H9 (cell line): ENCODE results near the gene SAP25. TPM values are rescaled to one million over a fixed set of nuclear protein-coding genes. Genes with fewer than 3 reads are reported as not detected.

Experiments used
- DNase-seq: peaks from one replicate; pipeline ENCODE4 v3.0.0-alpha.2; 2017
- H2AFZ ChIP-seq: one replicate; pipeline ENCODE4 v1.6.1; 2013; ENCODE audit warnings: mild to moderate bottlenecking, low read length, control low read depth, moderate library complexity
- H2AK5ac ChIP-seq: 2 replicates; pipeline ENCODE4 v1.6.1; 2013; ENCODE audit warnings: low read length, control low read depth, mixed read lengths; ENCODE audit not compliant: insufficient read length
- H2BK120ac ChIP-seq: one replicate; pipeline ENCODE4 v1.6.1; 2013; ENCODE audit warnings: low read depth, mild to moderate bottlenecking, low read length, control low read depth, inconsistent platforms; ENCODE audit not compliant: poor library complexity, severe bottlenecking
- H2BK12ac ChIP-seq: 2 replicates; pipeline ENCODE4 v1.6.1; 2013; ENCODE audit warnings: low read length, control low read depth, mixed read lengths, low read depth; ENCODE audit not compliant: insufficient read length
- H2BK15ac ChIP-seq: 2 replicates; pipeline ENCODE4 v1.6.1; 2013; ENCODE audit warnings: low read depth, low read length, control low read depth
- H2BK20ac ChIP-seq: one replicate; pipeline ENCODE4 v1.6.1; 2013; ENCODE audit warnings: low read depth, mild to moderate bottlenecking, low read length, control low read depth, inconsistent platforms; ENCODE audit not compliant: poor library complexity, severe bottlenecking
- H2BK5ac ChIP-seq: 2 replicates; pipeline ENCODE4 v1.6.1; 2013; ENCODE audit warnings: low read length, control low read depth, mixed read lengths; ENCODE audit not compliant: insufficient read length
- H3K14ac ChIP-seq: 2 replicates; pipeline ENCODE4 v1.6.1; 2013; ENCODE audit warnings: low read length, control low read depth; ENCODE audit not compliant: insufficient read depth
- H3K18ac ChIP-seq: 2 replicates; pipeline ENCODE4 v1.6.1; 2013; ENCODE audit warnings: low read depth, mild to moderate bottlenecking, mixed read lengths, low read length, control low read depth; ENCODE audit not compliant: insufficient read length
- H3K23ac ChIP-seq: 2 replicates; pipeline ENCODE4 v1.6.1; 2013; ENCODE audit warnings: low read length, control low read depth, mixed read lengths, low read depth; ENCODE audit not compliant: insufficient read length
- H3K23me2 ChIP-seq: 2 replicates; pipeline ENCODE4 v1.6.1; 2013; ENCODE audit warnings: low read depth, mild to moderate bottlenecking, mixed read lengths, low read length, control low read depth; ENCODE audit not compliant: insufficient read length, poor library complexity, severe bottlenecking
- H3K27ac ChIP-seq: 2 replicates; pipeline ENCODE4 v1.5.1; 2013; ENCODE audit warnings: low read length, control low read depth, mixed read lengths, low read depth; ENCODE audit not compliant: insufficient read length
- H3K27me3 ChIP-seq: 2 replicates; pipeline ENCODE4 v1.6.1; 2013; ENCODE audit warnings: low read length, control low read depth, inconsistent platforms; ENCODE audit not compliant: insufficient read depth
- H3K4ac ChIP-seq: 2 replicates; pipeline ENCODE4 v1.6.1; 2013; ENCODE audit warnings: low read depth, mild to moderate bottlenecking, control low read depth, inconsistent platforms, low read length, moderate library complexity
- H3K4me1 ChIP-seq: 2 replicates; pipeline ENCODE4 v1.6.1; 2013; ENCODE audit warnings: low read length, control low read depth, inconsistent platforms; ENCODE audit not compliant: insufficient read depth
- H3K4me2 ChIP-seq: 2 replicates; pipeline ENCODE4 v1.6.1; 2013; ENCODE audit warnings: low read length, control low read depth, mixed read lengths; ENCODE audit not compliant: insufficient read length, insufficient read depth
- H3K56ac ChIP-seq: 2 replicates; pipeline ENCODE4 v1.6.1; 2013; ENCODE audit warnings: low read depth, mild to moderate bottlenecking, mixed read lengths, low read length, control low read depth; ENCODE audit not compliant: insufficient read length
- H3K79me1 ChIP-seq: 2 replicates; pipeline ENCODE4 v1.6.1; 2013; ENCODE audit warnings: low read depth, mild to moderate bottlenecking, moderate library complexity, low read length, control low read depth, inconsistent platforms; ENCODE audit not compliant: insufficient read depth, poor library complexity, severe bottlenecking
- H3K79me2 ChIP-seq: 2 replicates; pipeline ENCODE4 v1.6.1; 2013; ENCODE audit warnings: low read length, control low read depth, inconsistent platforms; ENCODE audit not compliant: insufficient read depth
- H3K9ac ChIP-seq: 2 replicates; pipeline ENCODE4 v1.6.1; 2013; ENCODE audit warnings: low read length, control low read depth, mixed read lengths; ENCODE audit not compliant: insufficient read length; ENCODE audit errors: extremely low read depth
- H3K9me3 ChIP-seq: one replicate; pipeline ENCODE4 v1.6.1; 2013; ENCODE audit warnings: low read depth, low read length, inconsistent platforms; ENCODE audit not compliant: control insufficient read depth
- H3T11ph ChIP-seq: one replicate; pipeline ENCODE4 v1.6.1; 2013; ENCODE audit warnings: mild to moderate bottlenecking, low read length, control low read depth, inconsistent platforms
- H4K20me1 ChIP-seq: one replicate; pipeline ENCODE4 v1.6.1; 2013; ENCODE audit not compliant: control insufficient read depth, insufficient read length, insufficient read depth
- H4K5ac ChIP-seq: 2 replicates; pipeline ENCODE4 v1.6.1; 2013; ENCODE audit warnings: low read depth, mild to moderate bottlenecking, mixed read lengths, low read length, control low read depth; ENCODE audit not compliant: insufficient read length
- H4K8ac ChIP-seq: replicated peaks from 2 replicates; pipeline ENCODE4 v1.6.1; 2013; ENCODE audit warnings: low read length, control low read depth, mixed read lengths, low read depth; ENCODE audit not compliant: insufficient read length
- H4K91ac ChIP-seq: 2 replicates; pipeline ENCODE4 v1.6.1; 2013; ENCODE audit warnings: low read depth, mild to moderate bottlenecking, moderate library complexity, mixed read lengths, low read length, control low read depth; ENCODE audit not compliant: insufficient read length
- H3K27ac Mint-ChIP-seq, 3 experiments: 2 replicates in 2 of 3; 3 replicates in 1 of 3; pipeline ENCODE4 v1.8.0; 2020 to 2021; ENCODE audit warnings: mixed read lengths in 3 of 3, mild to moderate bottlenecking in 1 of 3, moderate library complexity in 1 of 3
- H3K27me3 Mint-ChIP-seq: 2 replicates; pipeline ENCODE4 v1.8.0; 2021; ENCODE audit warnings: low read depth, mild to moderate bottlenecking, moderate library complexity, mixed read lengths
- H3K36me3 Mint-ChIP-seq, 3 experiments: 2 replicates in 2 of 3; 3 replicates in 1 of 3; pipeline ENCODE4 v1.8.0; 2020 to 2021; ENCODE audit warnings: low read depth in 3 of 3, mixed read lengths in 3 of 3; ENCODE audit not compliant: insufficient read depth in 1 of 3
- H3K4me1 Mint-ChIP-seq, 2 experiments: 2 replicates each; pipeline ENCODE4 v1.8.0; 2020; ENCODE audit warnings: mixed read lengths in 2 of 2
- H3K4me3 Mint-ChIP-seq, 2 experiments: 2 replicates in 1 of 2; 3 replicates in 1 of 2; pipeline ENCODE4 v1.8.0; 2020 to 2021; ENCODE audit warnings: mild to moderate bottlenecking in 2 of 2, mixed read lengths in 2 of 2, moderate library complexity in 1 of 2
- H3K9me3 Mint-ChIP-seq, 2 experiments: 2 replicates in 1 of 2; 3 replicates in 1 of 2; pipeline ENCODE4 v1.8.0; 2020; ENCODE audit warnings: mild to moderate bottlenecking in 2 of 2, mixed read lengths in 2 of 2, moderate library complexity in 1 of 2
- CTCF ChIP-seq: fragments of 200-600 bp; sonication (generic); conservative IDR thresholded peaks from 3 replicates; pipeline ENCODE4 v1.8.0; 2021; ENCODE audit warnings: antibody characterized with exemption, mild to moderate bottlenecking
- WGBS: extraction: QIAGEN DNeasy Blood & Tissue Kit; methylation state at CpG from one replicate; pipeline ENCODE4 v1.1.7; 2013; ENCODE audit warnings: missing lambda C conversion rate, low lambda C conversion rate, mixed read lengths; ENCODE audit not compliant: insufficient read length; ENCODE audit errors: extremely low coverage; 5-methylcytosine and 5-hydroxymethylcytosine counted together
- total RNA-seq: library from RNA; stranded (reverse); gene quantifications from 2 replicates; pipeline ENCODE4 v1.2.1, GENCODE V29; 2021

SAP25 gene
- total RNA-seq, 1 experiment from 2014 or later: 4.2 TPM

GRCh38 chr7:100563809-100564400, 9.8 kb downstream of the SAP25 start:
- DNase-seq: peak; percentile 87
- no peaks in the 10 kb centered on the region for H3K79me2 ChIP-seq
- H3K27me3 Mint-ChIP-seq: no peaks in the 10 kb centered on the region

More at GRCh38 chr7:100563809-100564400, 9.8 kb downstream of the SAP25 start:
- Histone ChIP-seq H3K27me3 (no peaks in the 10 kb centered on the region), H3K56ac (no peak overlapping the region), H2BK12ac (no peak overlapping the region), H4K8ac (no peak overlapping the region), H3K4ac (no peak overlapping the region), H2AFZ (no peak overlapping the region), H3K9ac (no peak overlapping the region), H2BK15ac (no peak overlapping the region), H3T11ph (no peak overlapping the region), H2BK5ac (no peak overlapping the region), H4K5ac (no peak overlapping the region), H4K20me1 (no peaks in the 10 kb centered on the region), H3K4me1 (peaks cover 4% of the 10 kb centered on the region; the same call in 1 of the 2 replicates), H3K79me1 (no peaks in the 10 kb centered on the region), H4K91ac (no peak overlapping the region), H3K14ac (no peak overlapping the region), H2AK5ac (no peak overlapping the region), H2BK20ac (no peak overlapping the region), H2BK120ac (no peak overlapping the region), H3K27ac (no peak overlapping the region), H3K18ac (no peak overlapping the region), H3K4me2 (no peak overlapping the region), H3K9me3 (no peaks in the 10 kb centered on the region), H3K23ac (no peak overlapping the region), H3K23me2 (no peaks in the 10 kb centered on the region)
- no peak overlapping the region; a peak in 1 of 5 replicates for H3K4me3 Mint-ChIP-seq
- no CpG with 5 or more reads among the region's 12 CpGs for WGBS
- peak; percentile 94 for TF ChIP-seq CTCF
- H3K9me3 Mint-ChIP-seq: peaks cover 0 to 2% of the 10 kb centered on the region in 2 experiments; a peak in 1 of 5 replicates
- H3K27ac Mint-ChIP-seq: peak overlapping the region in 1 of 3 experiments; percentile 25; a peak in 1 of 7 replicates
- peaks cover 13 to 18% of the 10 kb centered on the region in 2 experiments for H3K4me1 Mint-ChIP-seq
- H3K36me3 Mint-ChIP-seq: peaks cover 2 to 5% (median 4%) of the 10 kb centered on the region in 3 experiments; a peak in 3 of 7 replicates
